Ovary (tissue), 3 donors: ENCODE results near the gene CATSPERE.

ENCODE experiments used
- CTCF ChIP-seq, 3 donors: fragments of 450-650 bp in 2 of 3; fragments of 200-600 bp in 1 of 3; IDR thresholded peaks; one replicate each; pipeline versions ENCODE4 v1.5.1 to v1.8.0; 2016 to 2022; ENCODE audit warnings: antibody characterized with exemption in 3 of 3, mild to moderate bottlenecking in 1 of 3
- POLR2A ChIP-seq: fragments of 450-650 bp; IDR thresholded peaks from one replicate; pipeline ENCODE4 v1.6.1; 2017; ENCODE audit warnings: antibody characterized with exemption, mild to moderate bottlenecking, moderate library complexity
- donor health status: DM: no; HTN: no; CAD: no.

- TF ChIP-seq POLR2A: no peak
- no peak for TF ChIP-seq CTCF (IDR thresholded peaks at IDR 0.05)
These were observed 140.3 kb downstream of the CATSPERE start for GRCh38 chr1:244601336-244601735.
